PC-9 (cell line): ENCODE results near the gene PSMA7. TPM values are rescaled to one million over a fixed set of nuclear protein-coding genes. Genes with fewer than 3 reads are reported as not detected.

ENCODE experiments used
- BruUV-seq: library from RNA; stranded (reverse); fragments of 400-500 nt; replicated peaks from 2 replicates; lab custom pipeline; 2021; lab: Mats Ljungman, UMichigan
- CTCF ChIA-PET: fragments of 300-600 bp; sonication (Branson Sonifier 250); formaldehyde crosslinking; loops from one replicate; lab custom pipeline; 2022; ENCODE audit warnings: antibody characterized with exemption; lab: Charles Lee
- POLR2A ChIA-PET: fragments of 300-600 bp; sonication (Branson Sonifier 250); formaldehyde crosslinking; loops from one replicate; lab custom pipeline; 2022; ENCODE audit warnings: antibody characterized with exemption; ENCODE audit not compliant: unreplicated experiment; lab: Charles Lee
- DNase-seq, 2 experiments: peaks; one replicate each; pipeline versions ENCODE4 v3.0.0 to v3.0.0-alpha.2; 2015 to 2022; ENCODE audit warnings: mixed read lengths in 1 of 2
- H2AFZ ChIP-seq: fragments of 200-600 bp; sonication (generic); 2 replicates; pipeline ENCODE4 v1.8.1; 2017; ENCODE audit warnings: antibody characterized with exemption
- H3F3A ChIP-seq: fragments of 200-600 bp; sonication (generic); 2 replicates; pipeline ENCODE4 v1.8.1; 2017; ENCODE audit warnings: antibody characterized with exemption, mild to moderate bottlenecking, low read depth; ENCODE audit not compliant: insufficient read depth
- H3K27ac ChIP-seq: fragments of 200-600 bp; sonication (generic); 2 replicates; pipeline ENCODE4 v1.6.1; 2016; ENCODE audit warnings: mixed run types
- H3K27me3 ChIP-seq: fragments of 200-600 bp; sonication (generic); 2 replicates; pipeline ENCODE4 v1.6.1; 2016; ENCODE audit warnings: low read depth, mixed run types; ENCODE audit not compliant: insufficient read depth
- H3K36me3 ChIP-seq: fragments of 200-600 bp; sonication (generic); 2 replicates; pipeline ENCODE4 v1.6.1; 2016; ENCODE audit warnings: low read depth, mixed run types
- H3K4me1 ChIP-seq: fragments of 200-600 bp; sonication (generic); replicated peaks from 2 replicates; pipeline ENCODE4 v1.6.1; 2016; ENCODE audit warnings: mixed run types; ENCODE audit not compliant: insufficient read depth
- H3K4me2 ChIP-seq: fragments of 200-600 bp; sonication (generic); 2 replicates; pipeline ENCODE4 v1.6.1; 2017; ENCODE audit warnings: mixed run types
- H3K4me3 ChIP-seq: fragments of 200-600 bp; sonication (generic); 2 replicates; pipeline ENCODE4 v1.6.1; 2016; ENCODE audit warnings: mixed run types
- H3K79me2 ChIP-seq: fragments of 200-600 bp; sonication (generic); 2 replicates; pipeline ENCODE4 v1.6.1; 2017; ENCODE audit warnings: low read depth, mixed run types
- H3K9me2 ChIP-seq: fragments of 200-600 bp; sonication (generic); 2 replicates; pipeline ENCODE4 v1.8.1; 2017; ENCODE audit warnings: mild to moderate bottlenecking; ENCODE audit not compliant: insufficient read depth
- H3K9me3 ChIP-seq: fragments of 200-600 bp; sonication (generic); 2 replicates; pipeline ENCODE4 v1.8.1; 2016; ENCODE audit warnings: low read depth; ENCODE audit not compliant: insufficient read depth
- H4K20me1 ChIP-seq: fragments of 200-600 bp; sonication (generic); 2 replicates; pipeline ENCODE4 v1.8.1; 2017; ENCODE audit not compliant: insufficient read depth
- EZH2 ChIP-seq: fragments of 200-600 bp; sonication (generic); IDR thresholded peaks from 2 replicates; pipeline ENCODE4 v1.8.0; 2017; ENCODE audit warnings: antibody characterized with exemption, low read depth
- intact Hi-C: fragments of 100-400 bp; cut with micrococcal nuclease; formaldehyde crosslinking; loops from one replicate; pipeline ENCODE4 v1.10.0; 2022; ENCODE audit not compliant: unreplicated experiment
- total RNA-seq: library from RNA; stranded (reverse); gene quantifications from 2 replicates; pipeline ENCODE4 v1.2.3, GENCODE V29; 2021
- TF ChIP-seq, protein P1 (sequence below): fragments of 200-600 bp; sonication (generic); conservative IDR thresholded peaks from 2 replicates; pipeline ENCODE4 v1.6.1; 2017; ENCODE audit warnings: mixed run types, antibody characterized with exemption, mild to moderate bottlenecking, moderate library complexity

The PSMA7 gene
- total RNA-seq, 1 experiment from 2014 or later, result 391 TPM

DNA sequence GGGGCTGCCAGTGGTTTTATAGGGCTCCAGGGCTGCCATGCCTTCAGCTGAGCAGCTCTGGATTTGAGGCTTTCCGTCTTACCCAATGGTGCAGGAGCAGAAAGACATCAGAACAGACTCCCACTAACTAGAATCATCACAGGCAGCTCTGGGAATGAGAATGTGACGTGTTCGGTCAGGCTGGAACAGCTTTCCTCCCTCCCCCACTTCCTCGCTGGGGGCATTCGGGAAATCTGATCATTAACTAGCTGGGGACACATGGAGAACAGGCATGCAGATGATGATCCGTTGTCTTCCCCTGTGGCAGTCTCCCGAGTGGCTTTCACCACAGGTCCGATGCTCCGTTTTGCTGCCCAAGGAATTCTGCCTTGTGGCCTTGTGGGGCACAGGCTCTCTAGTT lies 34.1 kb upstream of the PSMA7 start:
- ChIA-PET POLR2A (no interaction called here), CTCF (no interaction called here)
- Histone ChIP-seq H3K9me2 (no peaks in the 10 kb centered on the region), H4K20me1 (no peaks in the 10 kb centered on the region), H3F3A (peaks cover 21% of the 10 kb centered on the region; the same call in 1 of the 2 replicates), H3K9me3 (no peaks in the 10 kb centered on the region), H3K36me3 (0 out of 2 replicates have a peak, but pooled peaks cover 7% of the 10 kb centered on the region), H2AFZ (no peak overlapping the region), H3K27me3 (no peaks in the 10 kb centered on the region), H3K4me2 (no peak overlapping the region), H3K27ac (no peak overlapping the region), H3K79me2 (peaks cover 7% of the 10 kb centered on the region), H3K4me1 (peaks cover 12% of the 10 kb centered on the region), H3K4me3 (no peak overlapping the region)
- DNase-seq, result no peak
- intact Hi-C loops, result no loop called here
- no TSS peak for BruUV-seq
- TF ChIP-seq EZH2, result no peak
- TF ChIP-seq, protein P1, sequence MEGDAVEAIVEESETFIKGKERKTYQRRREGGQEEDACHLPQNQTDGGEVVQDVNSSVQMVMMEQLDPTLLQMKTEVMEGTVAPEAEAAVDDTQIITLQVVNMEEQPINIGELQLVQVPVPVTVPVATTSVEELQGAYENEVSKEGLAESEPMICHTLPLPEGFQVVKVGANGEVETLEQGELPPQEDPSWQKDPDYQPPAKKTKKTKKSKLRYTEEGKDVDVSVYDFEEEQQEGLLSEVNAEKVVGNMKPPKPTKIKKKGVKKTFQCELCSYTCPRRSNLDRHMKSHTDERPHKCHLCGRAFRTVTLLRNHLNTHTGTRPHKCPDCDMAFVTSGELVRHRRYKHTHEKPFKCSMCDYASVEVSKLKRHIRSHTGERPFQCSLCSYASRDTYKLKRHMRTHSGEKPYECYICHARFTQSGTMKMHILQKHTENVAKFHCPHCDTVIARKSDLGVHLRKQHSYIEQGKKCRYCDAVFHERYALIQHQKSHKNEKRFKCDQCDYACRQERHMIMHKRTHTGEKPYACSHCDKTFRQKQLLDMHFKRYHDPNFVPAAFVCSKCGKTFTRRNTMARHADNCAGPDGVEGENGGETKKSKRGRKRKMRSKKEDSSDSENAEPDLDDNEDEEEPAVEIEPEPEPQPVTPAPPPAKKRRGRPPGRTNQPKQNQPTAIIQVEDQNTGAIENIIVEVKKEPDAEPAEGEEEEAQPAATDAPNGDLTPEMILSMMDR, result no peak

DNA sequence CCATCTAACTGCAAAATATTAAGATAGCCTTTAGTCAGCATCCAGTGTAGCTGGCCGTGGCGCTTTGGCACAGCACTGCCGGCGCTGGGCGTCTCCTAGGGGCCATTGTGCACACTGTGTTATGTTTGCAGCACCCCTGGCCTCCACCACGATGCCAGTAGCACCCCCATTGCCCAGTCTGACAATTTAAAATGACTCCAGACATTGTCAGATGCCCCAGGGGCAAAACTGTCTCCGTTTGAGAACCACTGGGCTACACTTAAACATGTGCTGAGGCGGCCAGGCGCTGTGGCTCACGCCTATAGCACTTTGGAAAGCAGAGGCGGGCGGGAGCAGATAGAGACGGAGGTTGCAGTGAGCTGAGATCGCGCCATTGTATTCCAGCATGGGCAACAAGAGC lies 33.7 kb upstream of the PSMA7 start:
- Histone ChIP-seq H3K4me1 (peaks cover 9% of the 10 kb centered on the region), H3K27me3 (no peaks in the 10 kb centered on the region), H3F3A (peaks cover 16% of the 10 kb centered on the region; the same call in 1 of the 2 replicates), H3K36me3 (0 out of 2 replicates have a peak, but pooled peaks cover 7% of the 10 kb centered on the region), H3K79me2 (peaks cover 3% of the 10 kb centered on the region), H2AFZ (no peak overlapping the region), H3K9me3 (no peaks in the 10 kb centered on the region), H3K4me2 (no peak overlapping the region), H3K4me3 (no peak overlapping the region), H3K27ac (no peak overlapping the region), H4K20me1 (no peaks in the 10 kb centered on the region), H3K9me2 (no peaks in the 10 kb centered on the region)
- no peak for TF ChIP-seq EZH2
- TF ChIP-seq, protein P1, result no peak
- CTCF ChIA-PET, result no interaction called here
- BruUV-seq, result no TSS peak
- POLR2A ChIA-PET, result no interaction called here
- no peak for DNase-seq
- intact Hi-C loops, result no loop called here

DNA sequence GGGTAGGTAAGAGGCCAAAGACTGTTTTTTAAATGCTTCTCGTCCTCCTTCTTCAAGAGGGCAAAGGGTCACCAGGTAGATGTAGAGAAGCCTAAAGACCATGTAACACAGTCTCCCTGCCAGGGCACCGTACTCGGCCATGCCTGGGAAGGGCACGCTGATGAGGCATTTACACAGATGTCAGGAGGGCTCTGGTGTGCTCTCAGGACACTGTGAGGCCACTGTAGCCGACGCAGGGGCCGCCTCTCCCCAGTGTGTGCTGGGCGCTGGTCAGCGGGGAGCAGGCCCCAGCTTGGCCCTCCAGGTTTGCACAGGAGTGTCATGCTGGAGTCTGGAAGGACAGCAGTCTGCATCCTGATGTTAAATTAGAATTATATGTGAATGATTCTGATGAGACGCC lies 32.5 kb upstream of the PSMA7 start:
- H3K9me2 ChIP-seq, result no peaks in the 10 kb centered on the region
- no peaks in the 10 kb centered on the region for H4K20me1 ChIP-seq
- intact Hi-C loops, result no loop called here
- H3K4me1 ChIP-seq, result no peaks in the 10 kb centered on the region
- H3K4me2 ChIP-seq, result no peak overlapping the region
- H3K9me3 ChIP-seq, result no peaks in the 10 kb centered on the region
- no peaks in the 10 kb centered on the region for H3K36me3 ChIP-seq
- peaks cover 6% of the 10 kb centered on the region; the same call in 1 of the 2 replicates for H3F3A ChIP-seq
- no peak overlapping the region for H3K27ac ChIP-seq
- H3K79me2 ChIP-seq, result no peaks in the 10 kb centered on the region
- no peak for DNase-seq
- POLR2A ChIA-PET, result no interaction called here
- BruUV-seq, result no TSS peak
- CTCF ChIA-PET, result no interaction called here
- no peak for TF ChIP-seq EZH2
- TF ChIP-seq, protein P1, result no peak
- no peaks in the 10 kb centered on the region for H3K27me3 ChIP-seq
- no peak overlapping the region for H3K4me3 ChIP-seq
- no peak overlapping the region for H2AFZ ChIP-seq
